DOHH2 (cell line): ENCODE measurements around the gene LRRC55.

Experiments used
- H3F3A ChIP-seq: fragments of 200-600 bp; sonication (generic), shearing (Covaris generic); 2 replicates; pipeline ENCODE4 v1.6.0; 2016; ENCODE audit warnings: antibody characterized with exemption, mild to moderate bottlenecking; ENCODE audit not compliant: control insufficient read depth, insufficient read depth
- H3K27ac ChIP-seq: fragments of 200-600 bp; sonication (generic); 2 replicates; pipeline ENCODE4 v1.5.1; 2014; ENCODE audit warnings: low read depth, mild to moderate bottlenecking, low read length, moderate library complexity
- H3K27me3 ChIP-seq: fragments of 200-600 bp; sonication (generic); 2 replicates; pipeline ENCODE4 v1.6.1; 2014; ENCODE audit warnings: mild to moderate bottlenecking, low read length, mixed read lengths; ENCODE audit not compliant: control insufficient read depth
- H3K36me3 ChIP-seq: fragments of 200-600 bp; sonication (generic); 2 replicates; pipeline ENCODE4 v1.6.1; 2014; ENCODE audit warnings: mild to moderate bottlenecking, low read length, moderate library complexity, mixed read lengths; ENCODE audit not compliant: control insufficient read depth
- H3K4me1 ChIP-seq: fragments of 200-600 bp; sonication (generic); 2 replicates; pipeline ENCODE4 v1.6.1; 2014; ENCODE audit warnings: mild to moderate bottlenecking, low read length, mixed read lengths; ENCODE audit not compliant: control insufficient read depth
- H3K4me2 ChIP-seq: fragments of 200-600 bp; sonication (generic); 2 replicates; pipeline ENCODE4 v1.6.0; 2014; ENCODE audit warnings: mild to moderate bottlenecking, low read length, moderate library complexity
- H3K4me3 ChIP-seq: fragments of 200-600 bp; sonication (generic); 2 replicates; pipeline ENCODE4 v1.5.1; 2014; ENCODE audit warnings: mild to moderate bottlenecking, low read length, mixed read lengths
- H3K79me2 ChIP-seq: fragments of 200-600 bp; sonication (generic); 2 replicates; pipeline ENCODE4 v1.6.1; 2014; ENCODE audit warnings: mild to moderate bottlenecking, low read length, mixed read lengths; ENCODE audit not compliant: control insufficient read depth
- H3K9me2 ChIP-seq: fragments of 200-600 bp; sonication (generic); replicated peaks from 2 replicates; pipeline ENCODE4 v1.6.1; 2014; ENCODE audit warnings: mild to moderate bottlenecking, low read length, mixed read lengths; ENCODE audit not compliant: control insufficient read depth
- H3K9me3 ChIP-seq: fragments of 200-600 bp; sonication (generic); 2 replicates; pipeline ENCODE4 v1.6.1; 2014; ENCODE audit warnings: antibody characterized with exemption, low read length, mixed read lengths; ENCODE audit not compliant: control insufficient read depth, insufficient read depth
- H4K20me1 ChIP-seq: fragments of 200-600 bp; sonication (generic); 2 replicates; pipeline ENCODE4 v1.6.0; 2014; ENCODE audit warnings: low read depth, mild to moderate bottlenecking, antibody characterized with exemption, low read length, moderate library complexity; ENCODE audit not compliant: control insufficient read depth, insufficient read depth
- CTCF ChIP-seq: fragments of 200-600 bp; sonication (generic); IDR thresholded peaks from one replicate; pipeline ENCODE4 v1.5.1; 2014; ENCODE audit warnings: antibody characterized with exemption, mild to moderate bottlenecking, low read depth, low read length; ENCODE audit not compliant: poor library complexity, severe bottlenecking
- EZH2phosphoT487 ChIP-seq: fragments of 200-600 bp; sonication (generic); IDR thresholded peaks from 2 replicates; pipeline ENCODE4 v1.6.1; 2017; ENCODE audit warnings: borderline replicate concordance, mild to moderate bottlenecking, antibody characterized with exemption, low read length, moderate library complexity, mixed read lengths

The LRRC55 gene

DNA sequence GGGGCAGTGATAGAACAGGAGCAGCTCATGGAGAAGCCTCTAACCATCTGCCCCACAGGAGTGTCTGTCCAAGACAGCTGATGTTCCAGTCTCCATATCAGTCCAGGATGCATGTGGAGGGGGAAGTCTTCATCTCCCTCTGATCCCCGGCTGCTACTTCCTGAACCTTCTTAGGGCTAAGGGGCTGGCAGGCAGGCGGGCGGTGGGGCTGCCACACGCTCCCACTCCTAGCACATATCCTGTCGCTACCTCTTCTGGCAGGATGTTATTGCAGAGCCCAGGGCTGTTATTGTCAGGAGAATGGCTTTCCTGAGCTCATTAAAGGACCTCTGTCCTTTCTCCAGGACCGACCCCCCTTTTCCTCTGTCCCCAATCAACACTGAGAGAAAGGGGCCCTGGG lies 25.4 kb downstream of the LRRC55 start:
- no peaks in the 10 kb centered on the region for H4K20me1 ChIP-seq
- no peaks in the 10 kb centered on the region for H3K4me1 ChIP-seq
- H3K4me2 ChIP-seq = no peak overlapping the region
- H3K27ac ChIP-seq = no peak overlapping the region
- no peaks in the 10 kb centered on the region for H3K79me2 ChIP-seq
- no peak overlapping the region for H3K4me3 ChIP-seq
- TF ChIP-seq EZH2phosphoT487 (no peak), CTCF (no peak)
- H3K9me2 ChIP-seq = no peaks in the 10 kb centered on the region
- no peaks in the 10 kb centered on the region for H3K9me3 ChIP-seq
- no peaks in the 10 kb centered on the region for H3F3A ChIP-seq
- H3K36me3 ChIP-seq = no peaks in the 10 kb centered on the region
- H3K27me3 ChIP-seq = 0 out of 2 replicates have a peak, but pooled peaks cover 2% of the 10 kb centered on the region

DNA sequence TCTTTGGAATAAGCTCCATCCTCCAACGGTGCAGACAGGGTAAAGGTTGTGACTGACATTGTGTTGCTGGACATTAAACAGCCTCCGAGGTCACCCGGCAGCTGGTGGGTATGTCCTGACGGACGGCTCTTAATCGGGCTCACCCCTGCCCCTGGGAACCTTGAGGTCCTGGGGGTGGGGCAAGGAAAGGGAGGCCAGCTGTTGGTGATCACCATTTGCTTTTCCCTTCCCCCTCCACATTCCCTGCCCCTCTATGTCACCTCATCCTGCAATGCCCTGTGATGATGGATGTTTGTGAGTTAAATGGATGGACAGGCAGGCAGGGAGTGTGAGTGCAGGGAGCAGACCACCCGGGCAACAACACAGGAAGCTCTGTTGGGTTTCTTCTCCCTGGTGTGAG lies 29.0 kb downstream of the LRRC55 start:
- Histone ChIP-seq H3K9me3 (no peaks in the 10 kb centered on the region), H4K20me1 (no peaks in the 10 kb centered on the region), H3K4me1 (no peaks in the 10 kb centered on the region), H3K27ac (no peak overlapping the region), H3K9me2 (no peaks in the 10 kb centered on the region), H3K79me2 (no peaks in the 10 kb centered on the region), H3F3A (no peaks in the 10 kb centered on the region), H3K4me3 (no peak overlapping the region), H3K27me3 (0 out of 2 replicates have a peak, but pooled peaks cover 2% of the 10 kb centered on the region), H3K36me3 (no peaks in the 10 kb centered on the region), H3K4me2 (no peak overlapping the region)
- no peak for TF ChIP-seq CTCF
- TF ChIP-seq EZH2phosphoT487 = no peak

DNA sequence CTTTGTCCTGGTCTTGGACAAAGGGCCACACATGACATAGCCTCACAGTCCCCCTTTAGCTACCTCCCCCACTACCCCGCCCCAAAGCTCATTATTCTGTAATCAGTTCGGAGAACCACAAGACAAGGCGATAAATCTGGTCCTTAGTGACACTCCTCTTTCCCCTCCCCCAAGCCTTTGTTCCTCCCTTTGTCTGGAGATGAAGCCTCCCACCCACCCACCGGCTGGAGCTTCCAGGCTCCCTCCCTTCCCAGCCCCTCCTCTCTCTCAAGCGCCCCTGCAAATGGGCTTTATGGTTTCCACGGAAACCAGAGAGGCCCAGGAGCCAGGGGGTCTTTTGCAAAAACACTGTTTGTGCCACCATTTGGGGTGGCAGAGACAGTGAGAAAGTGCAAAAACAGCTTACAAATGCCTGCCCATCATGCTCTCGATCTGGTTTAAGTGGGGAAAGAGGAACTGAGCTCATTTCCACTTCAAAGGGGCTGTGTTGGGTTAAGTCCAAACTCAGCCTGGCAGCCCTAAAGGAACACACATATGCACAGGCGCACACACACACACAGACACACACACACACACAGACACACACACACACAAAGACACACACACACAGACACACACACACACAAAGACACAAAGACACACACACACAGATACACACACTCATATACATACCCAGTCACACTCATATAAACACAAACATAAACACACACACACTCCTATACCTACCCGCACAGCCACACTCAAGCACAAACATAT lies 31.8 kb downstream of the LRRC55 start:
- Histone ChIP-seq H3F3A (no peaks in the 10 kb centered on the region), H3K4me2 (no peak overlapping the region), H3K9me3 (no peaks in the 10 kb centered on the region), H4K20me1 (no peaks in the 10 kb centered on the region), H3K4me1 (no peaks in the 10 kb centered on the region), H3K36me3 (no peaks in the 10 kb centered on the region), H3K4me3 (no peak overlapping the region), H3K27ac (no peak overlapping the region), H3K9me2 (no peaks in the 10 kb centered on the region), H3K27me3 (no peaks in the 10 kb centered on the region), H3K79me2 (no peaks in the 10 kb centered on the region)
- TF ChIP-seq EZH2phosphoT487 (no peak), CTCF (no peak)
